Ecto neural progenitor cell (in vitro differentiated cells): ENCODE data around the gene RALGAPB.
"Not testable (repeated sequence)": the region's sequence is repeated elsewhere in the genome, so short reads cannot be mapped to it uniquely, and the experiment has no call there.

ENCODE experiments used
- DNase-seq: peaks from one replicate; pipeline ENCODE4 v3.0.0-alpha.2; 2018; ENCODE audit warnings: low spot score

The RALGAPB gene

DNA sequence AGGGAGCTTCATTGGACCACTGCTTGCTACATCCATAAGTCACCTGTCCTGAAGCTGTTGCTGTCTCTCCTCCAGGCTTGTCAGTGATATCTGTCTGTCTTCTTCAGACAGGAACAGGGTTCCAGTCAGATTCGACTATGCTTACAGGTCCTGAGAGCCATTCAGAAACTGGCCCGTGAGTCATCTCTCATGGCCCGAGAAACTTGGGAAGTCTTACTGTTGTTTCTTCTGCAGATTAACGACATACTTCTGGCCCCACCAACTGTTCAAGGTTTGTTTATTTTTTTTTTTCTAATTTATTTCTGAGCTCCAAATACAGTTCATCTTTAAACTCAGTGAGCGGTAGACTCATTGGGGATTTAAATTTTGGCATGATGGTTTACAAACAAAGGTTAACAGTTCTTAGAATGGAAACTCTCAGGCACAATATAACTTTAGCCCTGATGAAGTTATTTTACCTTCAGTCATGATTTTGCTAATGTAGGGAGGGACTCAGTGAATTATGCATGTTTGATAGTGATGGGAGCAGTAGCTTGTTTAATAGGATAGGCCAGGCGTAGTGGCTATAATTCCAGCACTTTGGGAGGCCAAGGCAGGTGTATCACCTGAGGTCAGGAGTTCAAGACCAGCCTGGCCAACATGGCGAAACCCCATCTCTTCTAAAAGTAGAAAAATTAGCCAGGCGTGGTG is 24.7 kb downstream of the RALGAPB start:
- DNase-seq: no peak

DNA sequence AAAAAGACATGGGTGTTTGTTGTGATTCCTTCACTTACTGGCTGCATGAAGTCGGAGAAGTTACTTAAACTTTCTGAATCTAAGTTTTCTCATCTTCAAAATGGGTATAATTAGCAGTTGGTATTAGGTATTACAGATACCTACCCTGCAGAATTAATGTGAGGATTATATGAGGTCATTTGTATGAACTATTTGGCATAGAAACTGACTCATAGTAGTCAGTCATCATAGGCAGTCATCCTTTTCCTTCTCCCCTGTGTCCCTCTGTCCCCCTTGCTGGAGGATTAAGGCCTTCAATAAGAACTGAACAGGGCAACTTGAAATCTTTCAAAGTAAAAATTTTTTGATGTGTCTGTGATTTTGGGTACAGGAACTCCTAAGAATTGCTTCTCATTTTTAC is 26.3 kb downstream of the RALGAPB start:
- DNase-seq: no peak

- DNase-seq: no peak
These were observed 26.7 kb downstream of the RALGAPB start for GRCh38 chr20:38499366-38499765.

- no peak for DNase-seq
These were observed 29.3 kb downstream of the RALGAPB start for GRCh38 chr20:38501858-38502436.

- DNase-seq: no peak
These were observed 31.9 kb downstream of the RALGAPB start for GRCh38 chr20:38504368-38505090.

- no peak for DNase-seq
These were observed 32.4 kb downstream of the RALGAPB start for GRCh38 chr20:38505091-38505455.

DNA sequence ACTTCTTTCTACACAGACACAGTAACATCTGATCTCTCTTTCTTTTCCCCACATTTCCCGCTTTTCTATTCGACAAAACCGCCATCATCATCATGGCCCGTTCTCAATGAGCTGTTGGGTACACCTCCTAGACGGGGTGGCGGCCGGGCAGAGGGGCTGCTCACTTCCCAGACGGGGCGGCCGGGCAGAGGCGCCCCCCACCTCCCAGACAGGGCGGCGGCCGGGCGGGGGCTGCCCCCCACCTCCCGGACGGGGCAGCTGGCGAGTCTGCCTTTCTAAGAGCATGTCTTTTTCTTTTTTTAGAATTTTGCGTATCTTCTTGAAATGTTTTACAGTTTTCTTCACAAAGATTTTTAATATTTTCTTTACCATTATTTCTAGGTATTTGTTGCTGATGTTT is 39.1 kb downstream of the RALGAPB start:
- not testable (repeated sequence) for DNase-seq

DNA sequence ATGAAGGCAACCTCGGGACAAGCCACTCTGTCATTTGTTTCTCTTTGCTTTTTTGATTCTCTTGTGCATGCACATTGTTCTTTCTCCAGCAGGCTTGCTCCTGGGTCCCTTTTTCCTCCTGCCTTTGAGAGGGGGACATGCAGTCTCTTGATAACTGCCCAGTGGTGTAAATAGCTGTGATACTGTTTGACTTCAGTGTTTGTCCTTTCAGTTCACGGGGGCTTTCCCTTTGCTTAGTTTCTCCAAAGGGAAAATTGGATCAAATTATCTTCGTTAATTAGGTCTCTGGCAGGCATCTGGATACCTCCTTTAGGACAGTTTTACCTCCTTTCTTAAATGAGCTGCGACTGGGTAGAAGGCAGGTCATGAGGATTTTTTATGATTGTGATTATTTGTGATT is 41.5 kb downstream of the RALGAPB start:
- no peak for DNase-seq

GRCh38 chr20:38514947-38515346 is 42.3 kb downstream of the RALGAPB start:
- no peak for DNase-seq

- DNase-seq: no peak
These were observed 43.0 kb downstream of the RALGAPB start for GRCh38 chr20:38515631-38516030.

- no peak for DNase-seq
These were observed 46.8 kb downstream of the RALGAPB start for GRCh38 chr20:38519426-38519825.

GRCh38 chr20:38520261-38520660 is 47.6 kb downstream of the RALGAPB start:
- DNase-seq: no peak

DNA sequence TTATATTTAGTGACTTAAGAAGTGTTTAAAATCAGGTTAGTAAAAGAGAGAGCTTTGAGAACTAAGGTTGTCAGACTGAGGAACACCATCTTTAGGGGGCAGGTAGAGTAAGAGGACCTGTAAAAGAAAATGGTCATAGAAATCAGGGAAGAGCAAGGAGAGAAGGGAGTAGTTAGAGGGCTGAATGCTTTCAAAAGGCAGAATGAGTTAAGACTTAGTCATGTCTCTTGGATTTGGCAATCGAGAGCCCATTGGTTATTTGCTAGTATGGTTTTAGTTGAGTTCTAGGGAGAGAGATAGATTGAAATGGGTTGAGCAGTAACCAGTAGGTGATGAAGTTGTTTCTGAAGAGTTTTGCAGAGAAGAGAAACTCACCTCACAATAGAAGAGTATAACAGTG is 51.1 kb downstream of the RALGAPB start:
- no peak for DNase-seq

- DNase-seq: no peak
These were observed 55.5 kb downstream of the RALGAPB start for GRCh38 chr20:38528167-38528566.

DNA sequence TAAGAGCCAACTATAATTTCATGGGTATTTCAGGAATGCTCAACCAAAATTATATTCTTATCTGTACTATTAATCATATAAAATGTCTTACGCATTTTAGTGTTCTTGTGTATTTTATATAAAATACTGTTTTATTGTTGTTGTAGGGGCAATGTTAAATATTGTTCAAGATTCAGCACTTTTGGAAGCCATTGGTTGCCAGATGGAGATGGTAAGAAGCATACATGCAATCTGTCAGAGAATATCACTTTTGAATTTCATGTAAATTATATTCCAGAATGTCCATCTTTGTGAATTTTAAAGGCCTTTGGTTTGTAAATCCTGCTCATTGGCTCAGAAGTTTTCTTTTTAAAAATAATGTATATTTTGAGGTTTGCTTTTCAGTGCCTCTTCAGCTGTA is 58.4 kb downstream of the RALGAPB start:
- DNase-seq: no peak

GRCh38 chr20:38534756-38535155 is 62.1 kb downstream of the RALGAPB start:
- DNase-seq: no peak

DNA sequence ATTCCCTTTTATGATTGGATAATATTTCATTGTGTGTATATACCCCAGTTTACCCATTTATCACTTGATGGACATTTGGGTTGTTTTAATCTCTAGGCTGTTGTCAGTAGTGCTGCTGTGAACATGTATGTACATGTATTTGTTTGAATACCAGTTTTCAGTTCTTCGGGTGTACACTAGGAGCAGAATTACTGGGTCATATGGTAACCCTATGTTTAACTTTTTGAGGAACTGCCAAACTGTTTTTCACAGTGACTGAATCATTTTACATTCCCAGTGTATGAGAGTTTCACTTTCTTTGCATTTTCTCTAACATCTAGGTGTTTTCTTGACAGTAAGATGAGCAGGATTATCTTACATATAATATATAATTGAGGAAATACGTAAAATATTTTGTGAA is 63.7 kb downstream of the RALGAPB start:
- DNase-seq: no peak

DNA sequence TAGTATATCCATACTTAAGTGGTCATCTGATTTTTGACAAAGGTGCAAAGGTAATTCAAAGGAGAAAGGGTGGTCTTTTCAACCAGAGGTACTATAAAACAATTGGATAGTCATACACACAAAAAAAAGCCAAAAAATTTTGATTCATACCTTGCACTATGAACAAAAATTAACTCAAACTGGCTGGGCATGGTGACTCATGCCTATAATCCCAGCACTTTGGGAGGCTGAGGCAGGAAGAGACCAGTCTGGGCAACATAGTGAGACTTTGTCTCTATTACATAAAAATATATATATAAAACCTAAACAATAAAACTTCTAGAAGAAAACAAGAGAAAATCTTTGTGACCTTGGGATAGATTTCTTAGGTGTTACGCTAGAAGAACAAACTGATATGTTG is 64.5 kb downstream of the RALGAPB start:
- DNase-seq: no peak

GRCh38 chr20:38538789-38539188 is 66.1 kb downstream of the RALGAPB start:
- DNase-seq: no peak

GRCh38 chr20:38543014-38543906 is 70.6 kb downstream of the RALGAPB start:
- DNase-seq: no peak

- no peak for DNase-seq
These were observed 73.1 kb downstream of the RALGAPB start for GRCh38 chr20:38545771-38546170.

DNA sequence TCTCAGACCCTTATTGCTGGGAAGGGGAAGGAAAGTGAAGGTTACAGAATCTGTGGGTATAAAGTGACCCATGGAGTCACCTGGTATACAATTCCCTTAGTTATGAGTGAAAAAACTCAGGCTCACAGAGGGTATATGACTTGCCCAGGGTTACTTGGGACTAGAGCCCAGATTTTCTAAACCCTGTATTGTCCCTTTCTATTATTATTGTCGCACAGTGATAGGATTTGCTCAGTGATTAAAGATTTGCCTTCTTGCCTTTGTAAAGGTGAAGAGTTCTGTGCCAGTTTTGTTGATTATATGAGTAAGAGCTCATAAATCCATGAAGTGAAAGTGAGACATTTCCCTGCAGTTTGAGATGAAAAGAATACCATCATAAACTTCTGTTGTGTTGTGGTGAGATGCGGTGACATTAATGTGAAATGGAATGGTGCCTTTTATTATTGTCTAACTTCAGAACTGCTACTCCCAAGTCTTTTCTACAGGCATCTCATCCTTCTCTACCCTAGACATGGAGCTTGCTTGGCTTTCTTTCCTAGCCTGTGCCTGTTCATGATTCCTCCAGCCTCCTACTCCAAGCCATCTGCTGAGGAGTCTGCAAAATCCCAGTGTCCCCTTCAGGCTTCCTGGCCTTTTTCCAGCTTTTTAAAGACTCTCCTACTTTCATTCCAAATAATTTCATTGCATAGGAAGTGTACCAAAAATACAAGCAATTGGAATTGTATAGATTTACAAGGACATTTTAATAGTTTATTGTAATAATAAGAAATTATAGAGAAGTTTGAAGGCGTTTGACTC is 74.8 kb downstream of the RALGAPB start:
- no peak for DNase-seq
